Left colon (tissue), 2 donors: ENCODE data around the gene PLA2G4F. TPM values are rescaled to one million over a fixed set of nuclear protein-coding genes. Genes with fewer than 3 reads are reported as not detected.
A peak's percentile ranks its signal among the peaks of the same experiment; 100 is the strongest.

Source experiments
- ATAC-seq: fragments of 200-7000 bp; cut with Tn5 transposase; one replicate; pipeline ENCODE4 v1.9.1; 2020; ENCODE audit warnings: mild to moderate bottlenecking, moderate library complexity
- DNase-seq, 2 donors: peaks; one replicate each; pipeline ENCODE4 v3.0.0-alpha.2; 2020
- intact Hi-C, 2 donors: fragments of 100-400 bp; cut with DNase I in 1 of 2; cut with micrococcal nuclease in 1 of 2; formaldehyde crosslinking; loops; one replicate each; pipeline versions ENCODE4 v1.11.2 to v1.14.0; 2022; cut with DNase I, micrococcal nuclease
- microRNA-seq, 2 donors: library from miRNA; unstranded; fragments of <30 nt; microRNA quantifications; one replicate each; pipeline versions ENCODE4 v1.1.0 to v1.2.0, GENCODE V29; 2020
- total RNA-seq, 2 donors: library from RNA; stranded (reverse); fragmentation: NEBNext Ultra II Directional; extraction: Animal tissue kit (Norgen Biotek cat#: 25700); gene quantifications; one replicate each; pipeline ENCODE4 v1.2.1, GENCODE V29; 2021
- donor health status: DM: no; HTN: no; CAD: no.
- donor health status: DM: yes; HTN: yes; CAD: no.

The PLA2G4F gene
- total RNA-seq, 2 donors from 2014 or later: 44.1 to 73.5 TPM

GRCh38 chr15:42090370-42090769 is 66.1 kb downstream of the PLA2G4F start:
- intact Hi-C loops: no loop called here
- ATAC-seq: peak; percentile 83
- peak in 1 of 2 donors; percentile 55 for DNase-seq

- DNase-seq (no peak), ATAC-seq (no peak)
- intact Hi-C loops: no loop called here
These were observed 66.5 kb downstream of the PLA2G4F start for GRCh38 chr15:42089942-42090341.

Small RNA genes lying within 50 kb of the gene (microRNA-seq; reads per million reads assigned to microRNA genes)
- gene MIR627: 28.8 to 66.6 reads per million in 2 donors

Other genes starting within 250 kb of the PLA2G4F start
- gene EHD4, start 184.1 kb downstream of the PLA2G4F start, total RNA-seq: 10 to 100 TPM; 42.7 to 44.3 TPM
- gene PLA2G4E, start 135.6 kb downstream of the PLA2G4F start, total RNA-seq: not detected
- under 1 TPM; 0.18 to 0.31 TPM for gene PLA2G4D, start 62.1 kb downstream of the PLA2G4F start, total RNA-seq
- gene VPS39, start 51.7 kb upstream of the PLA2G4F start, total RNA-seq: 10 to 100 TPM; 56.0 to 56.2 TPM
- gene GANC, start 116.6 kb upstream of the PLA2G4F start, total RNA-seq: 10 to 100 TPM; 49.8 to 53.4 TPM
- gene TMEM87A, start 116.8 kb upstream of the PLA2G4F start, total RNA-seq: 100 to 1,000 TPM in 1 of 2 donors, 10 to 100 TPM in 1; 82.8 to 104 TPM
- 10 to 100 TPM; 12.9 to 13.8 TPM for gene CAPN3, start 202.9 kb upstream of the PLA2G4F start, total RNA-seq